Activated CD8-positive, alpha-beta memory T cell treated with anti-CD3 and anti-CD28 coated beads for 48 hours (primary cell): ENCODE data around the gene VAPB.
A peak's percentile ranks its signal among the peaks of the same experiment; 100 is the strongest.

ENCODE experiments used
- DNase-seq, 3 experiments: peaks; one replicate each; pipeline ENCODE4 v3.0.0-alpha.2; 2020; ENCODE audit warnings: low read depth in 2 of 3, low spot score in 2 of 3

Gene VAPB

DNA sequence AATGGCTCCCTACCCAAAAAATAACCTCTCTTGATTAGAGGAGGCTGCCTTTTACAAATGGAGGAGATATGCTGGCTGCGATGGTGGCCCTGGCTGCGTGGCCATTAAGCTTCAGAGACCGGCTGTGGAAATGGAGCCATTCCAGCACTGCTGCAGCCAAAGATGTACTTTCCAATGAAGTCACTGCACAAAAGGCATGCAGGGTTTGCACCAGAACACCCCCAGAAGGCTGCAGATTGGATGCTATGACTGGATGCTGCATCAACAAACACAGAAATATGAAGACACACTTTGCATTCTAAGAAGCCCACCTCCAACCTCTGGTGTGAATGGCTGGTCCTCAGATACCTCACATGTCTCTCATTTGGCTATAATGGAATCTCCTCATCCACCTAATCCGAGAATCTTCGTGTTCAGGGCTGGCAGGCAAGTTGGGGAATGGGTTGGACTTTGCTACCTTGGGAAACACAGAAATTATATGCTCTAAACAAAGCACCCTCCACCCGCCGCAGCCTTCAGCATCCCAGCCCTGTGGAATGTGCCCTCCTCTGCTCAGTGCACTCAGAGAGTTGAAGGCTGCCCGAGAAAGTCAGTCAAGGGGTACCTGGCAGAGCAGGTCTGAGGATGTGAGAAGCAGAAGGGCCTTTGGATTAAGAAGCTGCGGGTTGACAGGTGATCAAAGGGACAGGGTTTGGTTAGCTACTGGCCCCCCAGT, 90.9 kb downstream of the VAPB start:
- DNase-seq, result no peak

DNA sequence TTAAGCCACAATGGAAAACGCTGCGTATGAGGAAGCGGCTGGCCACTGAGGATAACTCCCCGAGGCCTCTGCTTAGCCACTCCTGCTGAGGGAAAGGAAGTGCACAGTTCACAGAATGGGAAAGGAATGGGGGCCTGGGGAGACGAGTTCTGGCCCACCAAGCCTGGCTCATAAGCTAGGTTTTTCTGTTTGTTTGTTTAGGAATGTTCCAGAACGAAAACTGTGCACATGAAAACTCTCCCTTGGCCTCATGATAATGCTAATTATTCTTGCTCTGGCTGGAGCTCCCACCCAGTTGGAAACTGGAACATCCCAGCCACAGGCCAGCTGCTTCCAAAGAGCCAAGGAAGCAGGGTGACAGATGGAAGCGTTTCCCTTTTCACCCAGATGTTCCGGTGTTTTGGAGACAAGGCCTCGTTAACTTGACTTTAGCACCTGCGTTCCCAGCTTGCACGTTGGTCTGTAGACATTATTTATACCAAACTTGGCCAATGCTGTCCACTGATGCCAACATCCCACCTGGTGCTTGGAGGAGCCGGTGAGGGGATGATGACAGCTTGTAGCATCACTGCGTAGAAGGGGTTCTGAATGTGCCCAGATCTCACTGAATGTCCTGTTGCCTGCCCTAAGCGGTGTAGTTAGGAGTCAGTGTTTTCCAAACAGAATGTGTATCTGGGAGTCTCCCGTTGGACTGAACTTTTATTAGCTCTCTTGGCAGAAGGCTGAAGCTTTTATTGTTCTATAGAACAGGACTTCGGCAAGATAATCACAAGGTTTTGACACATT, 91.7 kb downstream of the VAPB start:
- DNase-seq, result no peak

DNA sequence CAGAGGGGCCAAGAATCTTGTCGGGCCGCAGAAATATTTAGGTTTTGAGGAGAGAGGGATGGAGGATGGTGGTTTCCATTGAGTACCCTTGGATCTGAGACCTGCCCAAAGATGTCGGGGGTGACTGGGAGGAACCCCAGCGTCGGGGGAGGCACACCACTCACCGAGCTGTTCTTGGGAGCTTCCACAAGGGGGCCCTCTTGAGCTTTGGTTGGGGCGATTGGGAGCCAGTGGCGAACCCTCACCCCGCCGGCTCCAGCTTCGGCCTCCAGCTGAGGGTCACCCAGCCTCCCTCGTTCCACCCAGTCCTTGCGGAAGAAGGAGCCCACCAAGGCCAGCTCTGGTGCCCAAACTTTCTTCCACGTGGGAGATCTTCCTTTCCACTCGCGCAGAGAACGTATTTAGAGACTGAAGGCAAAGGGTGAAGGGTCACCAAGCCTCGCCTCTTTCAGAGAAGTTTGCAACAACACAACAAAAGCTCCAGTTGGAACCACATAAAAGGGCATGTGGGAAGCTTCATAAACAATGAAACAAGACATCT, 92.5 kb downstream of the VAPB start:
- DNase-seq, result peak; percentile 10 to 62 (median 40)

DNA sequence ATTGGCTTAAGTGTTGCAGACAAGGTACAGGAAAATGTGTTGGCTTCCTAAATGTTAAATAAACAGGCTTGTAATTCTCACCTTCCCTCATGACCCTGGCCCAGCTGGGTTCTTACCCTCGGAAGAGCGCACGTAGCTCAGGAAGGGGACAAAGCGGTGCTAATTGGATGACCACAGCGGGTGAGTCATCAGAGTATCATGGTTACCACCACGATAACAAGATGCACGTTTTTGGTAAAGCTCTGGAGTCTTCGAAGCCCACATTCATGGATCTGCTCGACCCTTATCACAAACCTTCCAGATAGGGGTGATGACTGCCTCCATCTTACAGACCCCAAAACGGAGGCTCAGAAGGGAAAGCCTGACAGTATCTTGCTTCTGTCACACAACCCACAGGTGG, 93.4 kb downstream of the VAPB start:
- DNase-seq, result no peak

DNA sequence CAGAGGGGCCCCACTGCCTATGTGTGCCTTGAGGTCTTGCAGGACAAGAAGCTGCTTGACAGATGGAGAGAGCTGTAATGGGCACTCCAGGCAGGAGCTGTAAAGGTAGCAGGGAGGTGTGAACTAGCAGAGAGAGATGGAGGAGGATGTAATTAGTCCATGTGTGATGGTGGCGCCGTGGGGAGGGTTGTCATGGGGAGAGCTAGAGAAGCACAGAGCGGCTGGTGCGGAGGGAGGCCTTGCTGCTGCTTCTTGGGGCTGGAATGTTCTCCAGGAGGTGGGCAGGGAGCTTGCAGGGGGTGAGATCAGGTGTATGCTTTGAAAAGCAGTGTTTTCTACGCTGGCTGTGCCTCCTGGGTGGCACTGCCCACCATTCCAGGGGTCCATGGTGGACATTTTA, 94.0 kb downstream of the VAPB start:
- DNase-seq, result no peak

DNA sequence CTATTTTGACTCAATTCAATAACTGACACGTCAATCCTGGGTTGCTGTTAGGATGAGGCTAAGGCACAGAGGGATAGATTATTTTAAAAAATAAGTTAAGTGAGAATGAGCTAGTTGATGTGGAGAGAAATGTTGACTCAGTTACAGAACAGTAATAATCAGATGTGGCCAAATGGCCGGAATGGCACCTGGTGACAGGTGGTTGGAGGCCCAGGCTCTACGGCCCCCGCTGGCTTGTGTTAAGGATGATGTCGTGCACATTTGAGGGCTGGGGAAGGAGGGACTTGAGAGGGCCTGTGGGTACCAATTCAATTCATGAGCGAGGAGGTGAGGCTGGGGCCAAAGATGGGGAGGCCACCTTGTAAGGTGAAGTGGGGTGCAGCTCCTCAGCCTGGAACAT, 94.4 kb downstream of the VAPB start:
- no peak for DNase-seq

DNA sequence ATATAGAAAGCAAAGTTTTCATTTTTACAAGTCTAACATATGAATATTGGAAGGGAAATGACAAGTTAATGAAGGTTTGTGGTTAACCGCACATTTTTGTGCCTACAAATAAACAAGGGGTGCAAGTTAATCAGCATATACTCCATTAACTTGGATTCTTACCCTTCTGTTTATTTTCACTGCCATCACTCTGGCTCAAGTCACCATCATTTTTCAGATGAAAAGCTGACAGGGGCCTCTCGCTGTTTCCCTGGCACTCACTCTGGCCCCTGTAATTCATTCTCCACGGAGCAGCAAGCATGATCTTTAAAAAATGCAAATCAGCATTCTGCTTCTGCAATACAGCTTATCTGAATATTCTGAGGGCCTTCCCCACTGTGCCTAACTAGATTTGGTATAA, 96.4 kb downstream of the VAPB start:
- no peak for DNase-seq

DNA sequence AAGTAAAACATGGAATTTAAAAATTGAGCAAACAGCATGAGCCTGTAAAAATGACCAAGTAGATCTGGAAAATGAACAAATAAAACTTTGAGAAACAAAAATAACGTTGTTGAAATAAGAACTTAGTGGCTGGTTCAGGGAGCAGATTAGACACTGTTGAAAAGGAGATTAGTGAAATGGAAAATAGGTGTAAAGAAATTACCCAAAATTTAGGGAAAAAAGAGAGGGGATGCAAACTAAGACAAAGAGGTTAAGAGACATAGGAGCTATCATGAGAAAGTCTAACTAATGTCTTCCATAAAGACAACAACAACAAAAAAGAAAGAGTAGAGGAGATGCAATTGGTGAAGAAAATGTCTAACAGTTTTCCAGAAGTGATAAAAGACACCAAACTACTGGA, 97.2 kb downstream of the VAPB start:
- DNase-seq, result no peak

DNA sequence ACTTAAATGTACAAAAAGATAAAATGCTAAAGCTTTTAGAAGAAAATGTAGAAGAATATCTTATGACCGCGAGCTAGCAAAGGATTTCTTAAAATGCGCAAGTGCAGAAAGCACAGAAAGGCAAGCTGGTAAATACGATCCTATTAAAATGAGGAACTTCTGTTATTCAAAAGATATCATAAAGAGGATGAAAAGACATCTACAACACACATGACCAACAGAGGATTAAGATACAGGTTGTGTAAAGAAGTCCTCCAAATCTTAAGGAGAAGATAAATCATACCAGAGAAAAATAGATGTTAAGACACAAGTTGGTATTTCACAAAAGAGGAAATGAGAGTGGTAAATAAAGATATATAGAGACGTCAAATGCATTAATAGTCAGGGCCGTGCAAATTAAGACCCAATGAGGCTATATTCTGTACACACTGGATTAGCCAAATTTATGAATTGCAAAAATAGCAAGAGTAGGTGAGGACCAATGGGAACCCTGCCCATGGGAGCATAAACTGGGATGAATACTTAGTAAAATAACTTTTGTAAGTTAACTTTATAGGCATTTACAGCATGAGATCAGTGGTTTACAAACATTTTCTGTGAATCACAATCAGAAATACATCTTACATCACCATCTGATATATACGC, 103.2 kb downstream of the VAPB start:
- no peak for DNase-seq

DNA sequence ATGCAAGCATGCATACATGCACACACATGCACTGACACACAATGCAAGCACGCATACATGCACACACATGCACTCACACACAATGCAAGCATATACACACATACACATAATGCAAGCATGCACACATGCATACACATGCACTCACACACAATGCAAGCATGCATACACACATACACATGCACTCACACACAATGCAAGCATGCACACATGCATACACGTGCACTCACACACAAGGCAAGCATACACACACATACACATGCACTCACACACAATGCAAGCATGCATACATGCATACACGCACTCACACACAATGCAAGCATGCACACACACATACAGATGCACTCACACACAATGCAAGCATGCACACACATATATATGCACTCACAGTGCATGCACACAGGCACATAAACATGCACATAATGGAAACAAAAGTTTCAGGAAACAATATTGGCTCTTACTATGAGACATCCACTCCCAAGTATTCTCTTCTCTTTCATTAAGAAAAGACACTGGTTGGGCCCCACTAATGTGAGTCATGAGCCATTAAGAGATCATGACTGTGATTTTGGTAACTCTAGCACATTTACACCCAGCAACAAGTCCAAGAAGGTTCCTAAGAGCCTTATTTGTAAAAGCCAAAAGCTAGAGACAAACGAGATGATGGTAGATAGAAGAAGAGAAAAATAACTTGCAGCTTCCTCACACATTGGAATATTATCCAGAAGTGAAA, 103.9 kb downstream of the VAPB start:
- DNase-seq, result no peak

DNA sequence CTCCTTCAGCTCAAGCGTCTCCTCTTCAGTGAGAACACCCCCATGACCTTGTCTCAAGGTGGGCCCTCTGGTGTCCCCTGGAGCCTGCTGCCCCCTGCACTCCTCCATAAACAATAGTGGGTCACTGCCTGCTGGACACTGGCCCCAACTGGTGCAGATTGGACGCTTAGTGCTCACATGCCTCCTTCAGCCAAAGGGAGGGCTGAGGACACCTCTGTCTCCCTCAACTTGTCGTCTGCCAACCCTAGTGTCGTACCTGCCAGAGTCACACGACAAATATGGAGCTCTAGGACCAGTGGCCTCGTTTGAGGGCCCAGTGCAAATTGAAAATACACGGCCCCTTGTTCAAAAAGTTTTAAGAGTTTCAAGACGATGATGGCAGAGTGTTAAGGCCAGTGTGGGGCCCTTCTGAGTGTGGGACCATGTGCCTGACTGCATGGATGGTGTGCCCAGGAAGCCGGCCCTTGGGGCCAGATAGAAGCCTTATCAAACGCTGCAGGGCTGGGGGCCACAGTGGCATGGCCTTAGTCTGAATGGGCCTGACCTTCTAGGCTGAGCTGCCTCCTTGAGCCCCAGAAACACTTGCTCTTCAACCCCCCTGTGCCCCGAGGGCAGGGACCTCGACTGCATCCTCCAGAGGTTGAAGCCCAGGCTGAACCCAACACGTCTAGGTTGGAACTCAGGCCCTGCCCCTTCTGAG, 106.0 kb downstream of the VAPB start:
- no peak for DNase-seq

DNA sequence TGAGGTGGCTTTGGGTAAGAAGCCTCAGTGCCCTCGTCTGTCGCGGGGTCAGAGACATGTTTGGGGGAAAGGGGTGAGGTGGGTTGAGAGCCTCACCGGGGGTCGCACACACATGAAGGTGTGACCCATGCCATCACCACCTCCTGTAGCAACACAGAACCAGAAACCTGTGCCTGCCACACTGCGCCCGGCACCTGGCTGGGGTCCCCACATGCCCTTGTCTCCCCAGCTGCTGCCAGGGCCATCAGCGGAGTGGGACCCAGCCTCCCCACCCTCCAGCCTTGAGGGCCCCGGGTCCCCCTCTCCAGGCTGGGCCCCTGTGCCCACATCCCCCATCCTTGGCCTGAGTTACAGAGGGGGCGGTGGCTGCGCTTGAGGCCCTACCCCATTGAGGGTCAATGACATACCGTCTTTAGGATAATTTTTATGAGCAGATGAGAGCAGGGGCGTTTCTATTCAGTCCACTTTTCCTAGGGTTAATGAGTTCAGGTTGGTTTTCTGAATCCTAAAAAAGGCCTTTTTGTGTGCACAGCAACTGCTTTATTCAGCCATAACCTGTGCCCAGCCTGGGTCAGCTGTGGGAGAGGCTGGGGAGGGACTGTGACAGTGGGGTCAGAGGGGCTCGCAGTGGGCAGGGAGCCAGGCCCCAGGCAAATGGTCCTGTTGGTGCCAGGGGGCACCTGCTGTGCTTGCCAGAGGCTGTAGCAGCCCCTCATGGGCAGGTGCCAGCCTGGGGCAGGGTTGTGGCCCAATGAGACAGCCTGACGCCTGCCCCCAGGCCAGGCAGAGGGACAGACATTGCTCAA, 106.8 kb downstream of the VAPB start:
- DNase-seq, result no peak

DNA sequence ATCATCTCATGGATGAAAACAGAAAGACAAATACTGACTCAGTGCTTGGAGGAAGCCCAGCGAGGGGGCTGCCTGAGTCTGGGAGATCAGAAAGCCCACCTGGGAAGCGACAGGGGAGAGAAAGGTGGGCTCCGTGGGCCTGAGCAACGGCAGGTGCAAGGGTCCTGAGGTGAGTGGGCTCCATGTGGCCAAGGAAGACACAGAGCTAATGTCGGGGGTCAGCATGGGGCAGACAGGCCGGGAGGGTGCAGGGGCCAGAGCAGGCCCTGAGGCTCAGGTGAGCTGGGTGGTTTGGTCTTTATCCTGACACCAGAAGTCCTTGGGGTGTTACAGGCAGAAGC, 107.4 kb downstream of the VAPB start:
- no peak for DNase-seq

DNA sequence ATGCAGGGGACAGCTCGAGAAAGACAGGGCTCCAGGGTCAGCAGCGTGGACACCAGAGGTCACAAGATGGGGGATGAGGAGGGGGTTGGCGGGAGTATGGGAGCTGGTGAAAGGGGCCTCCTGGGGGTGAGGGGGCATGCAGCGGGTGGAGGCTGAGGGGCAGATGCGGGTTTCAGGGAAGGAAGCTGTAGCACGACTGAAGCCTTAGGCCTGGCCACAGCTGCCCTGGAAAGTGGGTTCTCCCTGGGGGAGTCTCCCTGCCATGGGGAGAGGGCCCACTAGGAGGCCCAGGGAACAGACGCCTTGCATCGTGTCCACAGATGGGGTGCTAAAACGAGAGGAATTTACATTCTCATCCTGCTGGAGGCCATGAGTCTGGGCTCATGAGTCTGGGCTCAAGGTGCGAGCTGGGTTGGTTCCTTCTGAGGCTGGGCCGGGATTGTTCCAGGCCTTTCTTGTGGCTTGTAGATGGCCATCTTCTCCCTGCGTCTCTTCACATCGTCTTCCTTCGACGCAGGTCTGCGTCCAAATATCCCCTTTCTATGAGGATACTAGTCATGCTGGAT, 108.1 kb downstream of the VAPB start:
- DNase-seq, result no peak

DNA sequence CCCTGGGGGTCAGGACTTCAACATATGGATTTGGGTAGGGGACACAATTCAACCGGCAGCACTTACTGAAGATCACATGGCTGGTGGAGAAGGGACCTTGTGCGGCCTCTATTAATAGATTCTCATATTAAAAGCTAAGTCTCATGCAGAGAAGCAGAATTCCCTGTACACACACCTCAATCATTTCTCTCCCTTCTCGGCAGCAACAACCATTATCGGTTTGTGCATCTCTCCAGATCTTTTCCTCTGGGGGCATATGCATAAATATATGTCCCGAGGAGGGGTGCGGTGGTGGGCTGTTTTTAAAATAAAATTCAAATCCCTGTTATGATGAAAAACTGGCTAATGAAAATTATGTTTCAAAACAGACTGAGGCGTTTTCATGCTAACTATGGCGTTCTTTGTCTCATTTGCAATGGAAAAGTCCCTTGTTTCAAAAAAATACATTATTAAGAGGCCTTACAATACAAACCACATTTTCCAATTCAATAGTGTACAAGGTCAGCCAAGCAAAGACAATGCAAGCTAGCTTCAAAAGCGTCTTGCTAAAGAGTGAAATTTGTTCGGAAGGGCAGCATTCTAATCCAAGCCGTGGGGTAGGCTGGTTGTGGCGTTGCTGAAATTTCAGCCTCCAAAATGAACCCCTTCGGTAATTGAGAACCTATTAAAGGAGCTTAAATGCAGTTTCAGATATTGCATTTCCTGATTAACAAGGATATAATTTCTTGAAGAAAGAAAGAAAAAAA, 108.9 kb downstream of the VAPB start:
- DNase-seq, result no peak

DNA sequence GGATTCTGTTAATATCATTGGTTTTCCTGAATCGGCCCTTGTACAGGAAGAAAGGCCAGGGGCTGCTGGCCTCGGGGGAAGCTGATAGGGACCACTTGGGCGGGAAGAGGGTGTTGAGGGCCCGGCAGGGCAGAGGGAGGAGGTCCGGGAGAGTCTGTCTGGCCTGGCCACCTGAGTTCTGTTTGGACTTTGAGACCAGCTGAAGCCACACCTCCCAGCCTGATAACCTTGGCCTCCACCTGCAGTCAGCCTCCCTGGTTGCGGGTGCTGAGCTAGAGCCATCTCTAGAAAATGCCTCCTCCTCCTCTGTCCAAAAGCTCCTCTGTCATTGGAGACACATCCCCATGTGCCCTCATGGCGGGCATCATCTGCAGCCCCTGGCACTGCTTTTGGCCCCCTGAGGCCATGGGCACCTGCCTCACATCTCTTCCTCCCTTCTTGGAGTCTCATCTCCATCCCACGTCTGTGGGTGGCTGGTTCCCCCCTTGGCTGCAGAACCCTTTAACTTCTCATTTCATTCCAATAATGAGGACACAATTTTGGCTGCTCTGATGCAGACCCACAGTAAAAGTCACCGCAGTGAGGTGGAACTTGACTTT, 109.5 kb downstream of the VAPB start:
- no peak for DNase-seq

DNA sequence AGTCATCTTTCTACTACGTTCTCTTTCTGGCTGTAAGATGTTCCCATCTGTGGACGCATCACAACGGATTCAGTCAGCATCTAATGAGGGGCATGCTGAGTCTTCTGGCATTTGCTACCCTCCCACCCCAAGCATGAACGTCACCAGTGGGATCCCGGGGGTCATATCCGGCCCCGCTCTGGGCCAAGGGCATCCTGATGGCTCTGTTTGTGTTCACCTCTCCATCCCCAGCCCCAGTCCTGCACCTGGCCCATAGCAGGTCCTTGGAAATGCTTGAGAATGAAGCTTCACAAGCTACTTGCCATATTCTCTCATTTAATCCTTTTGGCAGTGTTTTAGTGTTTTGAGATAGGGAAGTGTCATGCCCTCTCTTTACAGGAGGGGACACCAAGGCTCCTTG, 111.2 kb downstream of the VAPB start:
- no peak for DNase-seq
